ENCODE data around the gene ZFPM1.

The ZFPM1 gene

GRCh38 chr16:88497561-88498462 lies 44.7 kb downstream of the ZFPM1 start:
- H3K27me3 ChIP-seq (ENCODE audit: low read length) = no peaks in the 10 kb centered on the region
- no peaks in the 10 kb centered on the region for H3K9me2 ChIP-seq (replicated peaks; ENCODE audit: insufficient read depth, low read length)
- H3K4me3 ChIP-seq (ENCODE audit: insufficient read depth, low read length, poor library complexity, severe bottlenecking) = no peak overlapping the region
- no peak for TF ChIP-seq CTCF (IDR thresholded peaks at IDR 0.05; ENCODE audit: insufficient read depth, low read length, poor library complexity, severe bottlenecking)
- no peak for TF ChIP-seq EZH2phosphoT487 (conservative IDR thresholded peaks at IDR 0.05; ENCODE audit: low read length)
- H2AFZ ChIP-seq (ENCODE audit: low read depth, low read length, severe bottlenecking) = no peak overlapping the region
- H3K9ac ChIP-seq (ENCODE audit: low read length) = no peak overlapping the region
- H3K79me2 ChIP-seq (ENCODE audit: insufficient read depth, low read length) = no peaks in the 10 kb centered on the region
- H3F3A ChIP-seq (ENCODE audit: insufficient read depth) = no peaks in the 10 kb centered on the region
- no peaks in the 10 kb centered on the region for H3K36me3 ChIP-seq (ENCODE audit: low read length)
- H3K9me3 ChIP-seq (ENCODE audit: insufficient read depth, low read length) = no peaks in the 10 kb centered on the region
- H3K27ac ChIP-seq (ENCODE audit: low read depth, low read length) = no peak overlapping the region
- no peaks in the 10 kb centered on the region for H4K20me1 ChIP-seq (ENCODE audit: low read depth, low read length)
- no peak overlapping the region for H3K4me2 ChIP-seq (ENCODE audit: low read depth, low read length, poor library complexity, severe bottlenecking)

- H3K27me3 ChIP-seq (ENCODE audit: low read length) = no peaks in the 10 kb centered on the region
- H3K9me2 ChIP-seq (replicated peaks; ENCODE audit: insufficient read depth, low read length) = no peaks in the 10 kb centered on the region
- H3K4me3 ChIP-seq (ENCODE audit: insufficient read depth, low read length, poor library complexity, severe bottlenecking) = no peak overlapping the region
- H3K9ac ChIP-seq (ENCODE audit: low read length) = no peak overlapping the region
- H2AFZ ChIP-seq (ENCODE audit: low read depth, low read length, severe bottlenecking) = no peak overlapping the region
- no peaks in the 10 kb centered on the region for H3K36me3 ChIP-seq (ENCODE audit: low read length)
- no peaks in the 10 kb centered on the region for H3F3A ChIP-seq (ENCODE audit: insufficient read depth)
- no peaks in the 10 kb centered on the region for H3K9me3 ChIP-seq (ENCODE audit: insufficient read depth, low read length)
- TF ChIP-seq EZH2phosphoT487 (conservative IDR thresholded peaks at IDR 0.05; ENCODE audit: low read length) = no peak
- TF ChIP-seq CTCF (IDR thresholded peaks at IDR 0.05; ENCODE audit: insufficient read depth, low read length, poor library complexity, severe bottlenecking) = no peak
- no peak overlapping the region for H3K4me2 ChIP-seq (ENCODE audit: low read depth, low read length, poor library complexity, severe bottlenecking)
- no peaks in the 10 kb centered on the region for H3K79me2 ChIP-seq (ENCODE audit: insufficient read depth, low read length)
- H3K27ac ChIP-seq (ENCODE audit: low read depth, low read length) = no peak overlapping the region
- no peaks in the 10 kb centered on the region for H4K20me1 ChIP-seq (ENCODE audit: low read depth, low read length)
Measured at GRCh38 chr16:88498576-88499208, 45.6 kb downstream of the ZFPM1 start.

- Histone ChIP-seq H3K9ac (ENCODE audit: low read length) (no peak overlapping the region), H4K20me1 (ENCODE audit: low read depth, low read length) (no peaks in the 10 kb centered on the region), H3K79me2 (ENCODE audit: insufficient read depth, low read length) (no peaks in the 10 kb centered on the region), H3K4me2 (ENCODE audit: low read depth, low read length, poor library complexity, severe bottlenecking) (no peak overlapping the region), H3K9me3 (ENCODE audit: insufficient read depth, low read length) (no peaks in the 10 kb centered on the region), H3F3A (ENCODE audit: insufficient read depth) (no peaks in the 10 kb centered on the region), H2AFZ (ENCODE audit: low read depth, low read length, severe bottlenecking) (no peak overlapping the region), H3K27me3 (ENCODE audit: low read length) (no peaks in the 10 kb centered on the region), H3K36me3 (ENCODE audit: low read length) (no peaks in the 10 kb centered on the region), H3K27ac (ENCODE audit: low read depth, low read length) (no peak overlapping the region), H3K9me2 (replicated peaks; ENCODE audit: insufficient read depth, low read length) (no peaks in the 10 kb centered on the region), H3K4me3 (ENCODE audit: insufficient read depth, low read length, poor library complexity, severe bottlenecking) (no peak overlapping the region)
- no peak for TF ChIP-seq EZH2phosphoT487 (conservative IDR thresholded peaks at IDR 0.05; ENCODE audit: low read length)
- TF ChIP-seq CTCF (IDR thresholded peaks at IDR 0.05; ENCODE audit: insufficient read depth, low read length, poor library complexity, severe bottlenecking) = no peak
Measured at GRCh38 chr16:88499292-88499691, 46.2 kb downstream of the ZFPM1 start.

Data from SU-DHL-6 (cell line).